ENCODE data around the gene BCAR1.
A peak's percentile ranks its signal among the peaks of the same experiment; 100 is the strongest.

- TF ChIP-seq CTCF (IDR thresholded peaks at IDR 0.05) (no peak), POLR2A (IDR thresholded peaks at IDR 0.05) (peak; percentile 67 to 91)
Observed at GRCh38 chr16:75251280-75252048, at the start of gene BCAR1.
